SK-N-SH treated with all-trans-retinoic acid at 6 μM for 48 hours (cell line): ENCODE results near the gene MAGEB3.

Experiments
- ATAC-seq: fragments of 200-7000 bp; cut with Tn5 transposase; 3 replicates; pipeline ENCODE4 v1.9.1; 2020; ENCODE audit warnings: mild to moderate bottlenecking, moderate library complexity
- ARNTL ChIP-seq: fragments of 450-650 bp; formaldehyde crosslinking; IDR thresholded peaks from 2 replicates; pipeline ENCODE4 v1.5.0; 2020; ENCODE audit warnings: low read depth, mild to moderate bottlenecking, moderate library complexity, borderline replicate concordance
- BACH2 ChIP-seq: fragments of 250-450 bp; sonication (Bioruptor Pico); IDR thresholded peaks from 2 replicates; pipeline ENCODE4 v1.9.0; 2021; ENCODE audit warnings: mild to moderate bottlenecking, borderline replicate concordance
- CSDC2 ChIP-seq: fragments of 250-450 bp; sonication (Bioruptor Pico); IDR thresholded peaks from 2 replicates; pipeline ENCODE4 v1.5.0; 2020; ENCODE audit warnings: mild to moderate bottlenecking, moderate library complexity
- ESRRG ChIP-seq: fragments of 250-450 bp; sonication (Bioruptor Pico); IDR thresholded peaks from 2 replicates; pipeline ENCODE4 v1.6.1; 2021; ENCODE audit warnings: mild to moderate bottlenecking
- GLIS3 ChIP-seq: fragments of 250-450 bp; sonication (Bioruptor Pico); IDR thresholded peaks from 2 replicates; pipeline ENCODE4 v1.5.0; 2020; ENCODE audit warnings: mild to moderate bottlenecking, moderate library complexity
- OSR1 ChIP-seq: fragments of 250-450 bp; sonication (Bioruptor Pico); IDR thresholded peaks from 2 replicates; pipeline ENCODE4 v1.8.0; 2022; ENCODE audit warnings: moderate library complexity, mild to moderate bottlenecking, inconsistent platforms
- PPARA ChIP-seq: fragments of 250-450 bp; sonication (Bioruptor Pico); IDR thresholded peaks from 2 replicates; pipeline ENCODE4 v1.5.0; 2020; ENCODE audit warnings: mild to moderate bottlenecking, borderline replicate concordance
- RARB ChIP-seq: fragments of 250-450 bp; sonication (Bioruptor Pico); IDR thresholded peaks from 2 replicates; pipeline ENCODE4 v1.8.0; 2021; ENCODE audit warnings: mild to moderate bottlenecking, moderate library complexity
- SNAI2 ChIP-seq: fragments of 250-450 bp; sonication (Bioruptor Pico); IDR thresholded peaks from 2 replicates; pipeline ENCODE4 v1.5.0; 2020; ENCODE audit warnings: mild to moderate bottlenecking, moderate library complexity
- TCF4 ChIP-seq: fragments of 250-450 bp; sonication (Bioruptor Pico); IDR thresholded peaks from 2 replicates; pipeline ENCODE4 v1.8.0; 2021; ENCODE audit warnings: mild to moderate bottlenecking, moderate library complexity, borderline replicate concordance
- TOX ChIP-seq: fragments of 250-450 bp; sonication (Bioruptor Pico); IDR thresholded peaks from 2 replicates; pipeline ENCODE4 v1.8.0; 2021; ENCODE audit warnings: mild to moderate bottlenecking, moderate library complexity, borderline replicate concordance
- ZFP3 ChIP-seq: fragments of 250-450 bp; sonication (Bioruptor Pico); IDR thresholded peaks from 2 replicates; pipeline ENCODE4 v1.5.0; 2020; ENCODE audit warnings: mild to moderate bottlenecking, moderate library complexity
- ZFP30 ChIP-seq: fragments of 450-650 bp; formaldehyde crosslinking; IDR thresholded peaks from 2 replicates; pipeline ENCODE4 v1.5.0; 2022; ENCODE audit warnings: mild to moderate bottlenecking, moderate library complexity
- ZNF565 ChIP-seq: fragments of 450-650 bp; formaldehyde crosslinking; conservative IDR thresholded peaks from 2 replicates; pipeline ENCODE4 v1.5.0; 2020; ENCODE audit warnings: low read depth, mild to moderate bottlenecking, moderate library complexity
- ZNF70 ChIP-seq: fragments of 450-650 bp; formaldehyde crosslinking; IDR thresholded peaks from 2 replicates; pipeline ENCODE4 v1.5.0; 2020; ENCODE audit warnings: mild to moderate bottlenecking, moderate library complexity
- TF ChIP-seq, protein P1 (sequence below): fragments of 250-450 bp; sonication (Bioruptor Pico); IDR thresholded peaks from 2 replicates; pipeline ENCODE4 v1.5.0; 2020; ENCODE audit warnings: mild to moderate bottlenecking, moderate library complexity
- TF ChIP-seq, protein P2 (sequence below): fragments of 250-450 bp; sonication (Bioruptor Pico); IDR thresholded peaks from 2 replicates; pipeline ENCODE4 v1.8.0; 2021; ENCODE audit warnings: low read depth, mild to moderate bottlenecking, moderate library complexity, borderline replicate concordance
- TF ChIP-seq, protein P3 (sequence below): fragments of 250-450 bp; sonication (Bioruptor Pico); IDR thresholded peaks from 2 replicates; pipeline ENCODE4 v1.5.1; 2021; ENCODE audit warnings: mild to moderate bottlenecking, moderate library complexity
- TF ChIP-seq, protein P4 (sequence below): fragments of 250-450 bp; sonication (Bioruptor Pico); IDR thresholded peaks from 2 replicates; pipeline ENCODE4 v1.5.1; 2020; ENCODE audit warnings: low read depth, mild to moderate bottlenecking, moderate library complexity

The MAGEB3 gene, protein sequence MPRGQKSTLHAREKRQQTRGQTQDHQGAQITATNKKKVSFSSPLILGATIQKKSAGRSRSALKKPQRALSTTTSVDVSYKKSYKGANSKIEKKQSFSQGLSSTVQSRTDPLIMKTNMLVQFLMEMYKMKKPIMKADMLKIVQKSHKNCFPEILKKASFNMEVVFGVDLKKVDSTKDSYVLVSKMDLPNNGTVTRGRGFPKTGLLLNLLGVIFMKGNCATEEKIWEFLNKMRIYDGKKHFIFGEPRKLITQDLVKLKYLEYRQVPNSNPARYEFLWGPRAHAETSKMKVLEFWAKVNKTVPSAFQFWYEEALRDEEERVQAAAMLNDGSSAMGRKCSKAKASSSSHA

DNA sequence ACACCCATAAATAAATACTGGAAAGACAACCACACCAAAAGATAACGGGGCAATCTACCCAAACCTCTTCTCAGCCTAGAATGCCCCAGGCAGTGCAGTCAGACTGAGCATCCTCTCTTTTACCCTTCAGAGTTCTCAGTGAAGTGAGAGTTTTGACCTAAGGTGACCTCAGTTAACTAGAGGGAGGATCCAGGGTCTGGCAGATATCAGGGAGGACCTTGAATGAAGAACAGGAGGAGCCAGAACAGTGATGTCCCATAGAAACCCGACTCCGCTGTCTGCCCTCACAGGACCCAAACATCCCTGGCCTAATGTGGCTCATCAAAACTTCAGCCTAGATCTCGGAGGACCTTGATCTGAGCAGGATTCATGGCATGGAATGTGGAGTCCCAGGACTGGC is at the start of gene MAGEB3:
TSS of gene MAGEB3 (plus strand) at position 263 of the 400 bp plus-strand sequence. CDS start 5,268 bp downstream, outside the sequence.
- TF ChIP-seq, protein P1, sequence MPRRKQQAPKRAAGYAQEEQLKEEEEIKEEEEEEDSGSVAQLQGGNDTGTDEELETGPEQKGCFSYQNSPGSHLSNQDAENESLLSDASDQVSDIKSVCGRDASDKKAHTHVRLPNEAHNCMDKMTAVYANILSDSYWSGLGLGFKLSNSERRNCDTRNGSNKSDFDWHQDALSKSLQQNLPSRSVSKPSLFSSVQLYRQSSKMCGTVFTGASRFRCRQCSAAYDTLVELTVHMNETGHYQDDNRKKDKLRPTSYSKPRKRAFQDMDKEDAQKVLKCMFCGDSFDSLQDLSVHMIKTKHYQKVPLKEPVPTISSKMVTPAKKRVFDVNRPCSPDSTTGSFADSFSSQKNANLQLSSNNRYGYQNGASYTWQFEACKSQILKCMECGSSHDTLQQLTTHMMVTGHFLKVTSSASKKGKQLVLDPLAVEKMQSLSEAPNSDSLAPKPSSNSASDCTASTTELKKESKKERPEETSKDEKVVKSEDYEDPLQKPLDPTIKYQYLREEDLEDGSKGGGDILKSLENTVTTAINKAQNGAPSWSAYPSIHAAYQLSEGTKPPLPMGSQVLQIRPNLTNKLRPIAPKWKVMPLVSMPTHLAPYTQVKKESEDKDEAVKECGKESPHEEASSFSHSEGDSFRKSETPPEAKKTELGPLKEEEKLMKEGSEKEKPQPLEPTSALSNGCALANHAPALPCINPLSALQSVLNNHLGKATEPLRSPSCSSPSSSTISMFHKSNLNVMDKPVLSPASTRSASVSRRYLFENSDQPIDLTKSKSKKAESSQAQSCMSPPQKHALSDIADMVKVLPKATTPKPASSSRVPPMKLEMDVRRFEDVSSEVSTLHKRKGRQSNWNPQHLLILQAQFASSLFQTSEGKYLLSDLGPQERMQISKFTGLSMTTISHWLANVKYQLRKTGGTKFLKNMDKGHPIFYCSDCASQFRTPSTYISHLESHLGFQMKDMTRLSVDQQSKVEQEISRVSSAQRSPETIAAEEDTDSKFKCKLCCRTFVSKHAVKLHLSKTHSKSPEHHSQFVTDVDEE (CRISPR knock-in tag) = no peak
- TF ChIP-seq ZNF565 (CRISPR knock-in tag) (no peak), ARNTL (no peak), GLIS3 (CRISPR knock-in tag) (no peak), ZFP3 (CRISPR knock-in tag) (no peak)
- TF ChIP-seq, protein P2, sequence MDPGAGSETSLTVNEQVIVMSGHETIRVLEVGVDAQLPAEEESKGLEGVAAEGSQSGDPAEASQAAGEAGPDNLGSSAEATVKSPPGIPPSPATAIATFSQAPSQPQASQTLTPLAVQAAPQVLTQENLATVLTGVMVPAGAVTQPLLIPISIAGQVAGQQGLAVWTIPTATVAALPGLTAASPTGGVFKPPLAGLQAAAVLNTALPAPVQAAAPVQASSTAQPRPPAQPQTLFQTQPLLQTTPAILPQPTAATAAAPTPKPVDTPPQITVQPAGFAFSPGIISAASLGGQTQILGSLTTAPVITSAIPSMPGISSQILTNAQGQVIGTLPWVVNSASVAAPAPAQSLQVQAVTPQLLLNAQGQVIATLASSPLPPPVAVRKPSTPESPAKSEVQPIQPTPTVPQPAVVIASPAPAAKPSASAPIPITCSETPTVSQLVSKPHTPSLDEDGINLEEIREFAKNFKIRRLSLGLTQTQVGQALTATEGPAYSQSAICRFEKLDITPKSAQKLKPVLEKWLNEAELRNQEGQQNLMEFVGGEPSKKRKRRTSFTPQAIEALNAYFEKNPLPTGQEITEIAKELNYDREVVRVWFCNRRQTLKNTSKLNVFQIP = no peak
- TF ChIP-seq, protein P3, sequence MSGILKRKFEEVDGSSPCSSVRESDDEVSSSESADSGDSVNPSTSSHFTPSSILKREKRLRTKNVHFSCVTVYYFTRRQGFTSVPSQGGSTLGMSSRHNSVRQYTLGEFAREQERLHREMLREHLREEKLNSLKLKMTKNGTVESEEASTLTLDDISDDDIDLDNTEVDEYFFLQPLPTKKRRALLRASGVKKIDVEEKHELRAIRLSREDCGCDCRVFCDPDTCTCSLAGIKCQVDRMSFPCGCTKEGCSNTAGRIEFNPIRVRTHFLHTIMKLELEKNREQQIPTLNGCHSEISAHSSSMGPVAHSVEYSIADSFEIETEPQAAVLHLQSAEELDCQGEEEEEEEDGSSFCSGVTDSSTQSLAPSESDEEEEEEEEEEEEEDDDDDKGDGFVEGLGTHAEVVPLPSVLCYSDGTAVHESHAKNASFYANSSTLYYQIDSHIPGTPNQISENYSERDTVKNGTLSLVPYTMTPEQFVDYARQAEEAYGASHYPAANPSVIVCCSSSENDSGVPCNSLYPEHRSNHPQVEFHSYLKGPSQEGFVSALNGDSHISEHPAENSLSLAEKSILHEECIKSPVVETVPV = no peak
- ATAC-seq = no peak; the same call in 2 of the 3 replicates

DNA sequence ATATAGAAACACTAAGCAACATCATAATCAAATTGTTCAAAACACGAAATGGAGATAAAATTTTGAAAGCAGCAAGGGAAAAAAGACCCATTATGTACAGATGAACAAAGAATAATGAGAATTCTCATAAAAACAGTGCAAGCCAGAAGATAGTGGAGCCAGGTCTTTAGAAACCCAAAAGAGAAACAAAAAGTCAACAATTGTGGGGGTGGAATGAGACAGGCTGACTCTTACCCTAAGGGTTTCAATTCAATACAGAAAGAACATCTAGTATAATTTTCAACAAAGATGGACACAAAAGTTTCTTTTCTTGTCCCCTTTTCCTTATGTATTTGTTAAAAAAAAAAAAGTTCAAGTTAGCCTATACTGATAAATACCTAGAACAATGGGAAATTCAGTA is 49.1 kb upstream of the MAGEB3 start:
- no peak for ATAC-seq
- TF ChIP-seq CSDC2 (CRISPR knock-in tag) = no peak
- TF ChIP-seq TCF4 (CRISPR knock-in tag) = no peak
- TF ChIP-seq, protein P2 = no peak
- TF ChIP-seq ZNF565 (CRISPR knock-in tag) = no peak
- no peak for TF ChIP-seq GLIS3 (CRISPR knock-in tag)
- no peak for TF ChIP-seq OSR1 (CRISPR knock-in tag)
- TF ChIP-seq, protein P4, sequence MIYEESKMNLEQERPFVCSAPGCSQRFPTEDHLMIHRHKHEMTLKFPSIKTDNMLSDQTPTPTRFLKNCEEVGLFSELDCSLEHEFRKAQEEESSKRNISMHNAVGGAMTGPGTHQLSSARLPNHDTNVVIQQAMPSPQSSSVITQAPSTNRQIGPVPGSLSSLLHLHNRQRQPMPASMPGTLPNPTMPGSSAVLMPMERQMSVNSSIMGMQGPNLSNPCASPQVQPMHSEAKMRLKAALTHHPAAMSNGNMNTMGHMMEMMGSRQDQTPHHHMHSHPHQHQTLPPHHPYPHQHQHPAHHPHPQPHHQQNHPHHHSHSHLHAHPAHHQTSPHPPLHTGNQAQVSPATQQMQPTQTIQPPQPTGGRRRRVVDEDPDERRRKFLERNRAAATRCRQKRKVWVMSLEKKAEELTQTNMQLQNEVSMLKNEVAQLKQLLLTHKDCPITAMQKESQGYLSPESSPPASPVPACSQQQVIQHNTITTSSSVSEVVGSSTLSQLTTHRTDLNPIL = no peak
- TF ChIP-seq ESRRG (CRISPR knock-in tag) = no peak
- TF ChIP-seq RARB (CRISPR knock-in tag) = no peak
- no peak for TF ChIP-seq PPARA
- TF ChIP-seq BACH2 (CRISPR knock-in tag) = no peak
- TF ChIP-seq SNAI2 = no peak
- TF ChIP-seq ZFP30 (CRISPR knock-in tag) = no peak
- TF ChIP-seq, protein P1 (CRISPR knock-in tag) = no peak
- TF ChIP-seq ARNTL = no peak
- no peak for TF ChIP-seq TOX (CRISPR knock-in tag)
- TF ChIP-seq ZNF70 = no peak
- TF ChIP-seq ZFP3 (CRISPR knock-in tag) = no peak
